HG03025 (cell line): ENCODE measurements around the gene DNAJC13.
A peak's percentile ranks its signal among the peaks of the same experiment; 100 is the strongest.
"Not testable (repeated sequence)": the region's sequence is repeated elsewhere in the genome, so short reads cannot be mapped to it uniquely, and the experiment has no call there.

Source experiments
- ATAC-seq: cut with Tn5 transposase; IDR thresholded peaks from one replicate; pipeline ENCODE4 v1.9.1; 2021; ENCODE audit warnings: mild to moderate bottlenecking, moderate library complexity; ENCODE audit not compliant: unreplicated experiment, low FRiP score

Gene DNAJC13

DNA sequence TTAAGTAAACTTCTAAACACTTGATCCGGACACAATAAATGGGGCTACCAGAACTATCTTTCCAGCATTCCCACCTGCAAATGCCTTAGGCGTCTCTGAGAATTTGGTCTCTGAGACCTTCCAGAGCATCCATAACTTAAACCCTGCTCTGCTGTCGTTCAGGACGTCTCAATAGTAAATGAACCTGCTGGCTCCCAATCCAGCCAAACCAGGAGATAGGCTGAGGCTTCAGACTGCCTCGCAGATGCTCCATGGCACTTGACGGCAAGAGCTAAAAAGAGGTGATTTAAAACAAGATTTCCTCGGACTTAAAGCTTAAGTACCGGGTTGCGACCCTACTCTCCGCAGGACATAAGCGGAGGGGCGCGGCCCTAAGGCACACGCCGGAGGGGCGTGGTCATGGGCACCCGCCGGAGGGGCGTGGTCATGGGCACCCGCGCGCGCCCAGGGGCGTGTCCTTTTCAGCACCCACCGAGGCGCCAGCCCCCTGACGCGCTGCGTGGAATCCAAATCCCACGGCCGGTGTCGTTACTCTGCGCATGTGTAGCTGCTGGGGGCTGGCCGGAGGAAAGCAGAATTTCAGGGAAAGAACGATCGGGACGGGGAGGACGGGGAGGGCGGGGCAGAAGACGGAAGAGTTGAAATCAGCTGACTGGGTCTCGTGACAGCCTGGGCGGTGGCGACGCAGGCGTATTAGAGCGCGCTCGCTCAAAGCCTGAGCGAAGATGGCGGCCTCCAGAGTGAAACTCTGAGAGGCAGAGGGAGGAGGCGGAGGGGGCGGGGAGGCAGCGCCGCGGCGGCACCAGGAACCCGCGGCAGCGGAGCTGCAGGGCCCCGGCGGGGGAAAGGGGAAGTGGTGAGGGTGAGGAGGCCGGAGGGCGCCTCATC is at the start of gene DNAJC13:
TSS of gene DNAJC13 (plus strand) at position 696 of the 888 bp plus-strand sequence. CDS start 17,049 bp downstream, outside the sequence.
- peak; percentile 83 for ATAC-seq

DNA sequence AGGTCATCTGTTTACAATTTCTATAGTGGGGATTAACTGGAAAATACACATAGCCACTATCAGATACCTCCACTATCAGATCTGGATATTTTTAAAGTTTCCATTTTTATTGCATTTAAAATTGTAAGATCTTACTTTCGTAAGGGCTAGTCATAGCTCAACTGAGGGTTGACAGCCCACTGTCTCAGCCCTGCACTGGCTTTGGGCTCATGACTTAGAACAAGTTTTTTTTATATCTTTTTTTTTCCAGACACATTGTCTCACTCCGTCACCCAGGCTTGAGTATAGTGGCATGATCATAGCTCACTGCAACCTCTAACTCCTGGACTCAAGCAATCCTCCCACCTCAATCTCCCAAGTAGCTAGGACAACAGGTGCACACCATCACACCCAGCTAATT is 48.8 kb upstream of the DNAJC13 start:
- no peak for ATAC-seq

- no peak for ATAC-seq
Observed at GRCh38 chr3:132368962-132369361, 48.3 kb upstream of the DNAJC13 start.

- not testable (repeated sequence) for ATAC-seq
Observed at GRCh38 chr3:132376945-132377354, 40.4 kb upstream of the DNAJC13 start.

DNA sequence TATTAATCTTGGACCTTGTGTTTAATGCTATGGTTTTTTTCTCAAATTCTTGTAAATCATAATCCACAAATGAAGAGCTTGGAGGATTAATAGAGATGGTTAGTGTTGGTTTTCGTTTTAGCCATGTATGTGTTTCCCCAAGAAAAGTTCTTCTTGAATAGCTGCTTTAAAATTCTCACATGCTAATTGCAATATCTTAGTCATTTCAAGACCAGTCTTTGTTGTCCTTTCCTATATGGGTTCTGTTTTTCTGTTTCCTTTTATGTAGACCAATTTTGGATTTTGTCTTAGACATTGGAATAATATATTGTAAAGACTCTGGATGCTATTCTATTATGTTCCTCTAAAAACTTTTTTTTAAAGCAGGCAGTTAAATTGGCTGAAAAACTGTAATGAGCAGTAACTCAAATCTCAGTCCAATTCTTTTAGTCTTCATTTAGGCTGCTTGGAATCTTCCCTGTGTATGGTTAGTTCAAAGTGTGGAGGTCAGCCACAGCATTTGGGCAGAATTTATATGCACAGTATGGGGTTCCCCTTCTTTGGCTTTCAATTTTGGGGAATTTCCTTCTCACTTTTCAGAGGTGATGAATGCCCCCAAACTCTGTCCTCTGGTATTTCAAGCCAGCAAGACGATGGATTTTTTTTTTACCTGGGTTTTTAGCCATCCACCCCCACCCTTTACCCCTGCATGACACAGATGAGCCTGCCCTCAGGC is 39.1 kb upstream of the DNAJC13 start:
- ATAC-seq = no peak

DNA sequence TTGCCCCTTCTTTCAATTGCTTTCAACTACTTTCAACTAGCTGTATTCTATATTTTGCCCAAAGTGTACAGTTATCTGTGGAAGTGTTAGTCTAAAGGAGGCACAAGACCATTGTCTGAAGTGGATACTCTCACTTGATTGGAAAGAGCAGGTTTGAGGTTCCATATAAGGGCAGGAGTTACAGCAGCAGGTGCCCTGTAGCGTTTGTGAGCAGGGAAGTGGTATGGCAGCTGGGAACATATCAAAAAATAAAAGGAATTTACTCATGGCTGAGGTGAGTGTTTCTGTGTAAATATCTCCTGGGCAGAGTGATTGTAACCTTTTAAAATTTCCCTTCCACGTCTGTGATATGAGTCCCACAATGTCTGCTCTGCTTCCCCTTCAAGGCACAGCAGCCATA is 38.5 kb upstream of the DNAJC13 start:
- ATAC-seq = no peak

DNA sequence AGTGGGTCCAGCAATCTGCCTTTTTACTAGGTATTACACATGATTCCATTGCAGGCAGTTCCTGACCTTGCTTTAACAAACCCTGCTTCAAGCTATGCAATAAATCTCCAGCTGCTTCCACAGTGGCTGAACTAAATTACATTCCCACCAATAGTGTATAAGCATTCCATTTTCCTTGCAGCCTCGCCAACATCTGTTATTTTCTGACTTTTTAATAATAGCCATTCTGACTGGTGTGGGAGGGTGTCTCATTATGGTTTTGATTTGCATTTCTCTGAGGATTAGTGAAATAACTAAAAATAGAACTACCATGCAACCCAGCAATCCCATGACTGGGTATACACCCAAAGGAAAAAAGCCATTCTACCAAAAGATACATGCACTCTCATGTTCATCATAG is 36.4 kb upstream of the DNAJC13 start:
- ATAC-seq = no peak

GRCh38 chr3:132381348-132381944 is 35.9 kb upstream of the DNAJC13 start:
- no peak for ATAC-seq

DNA sequence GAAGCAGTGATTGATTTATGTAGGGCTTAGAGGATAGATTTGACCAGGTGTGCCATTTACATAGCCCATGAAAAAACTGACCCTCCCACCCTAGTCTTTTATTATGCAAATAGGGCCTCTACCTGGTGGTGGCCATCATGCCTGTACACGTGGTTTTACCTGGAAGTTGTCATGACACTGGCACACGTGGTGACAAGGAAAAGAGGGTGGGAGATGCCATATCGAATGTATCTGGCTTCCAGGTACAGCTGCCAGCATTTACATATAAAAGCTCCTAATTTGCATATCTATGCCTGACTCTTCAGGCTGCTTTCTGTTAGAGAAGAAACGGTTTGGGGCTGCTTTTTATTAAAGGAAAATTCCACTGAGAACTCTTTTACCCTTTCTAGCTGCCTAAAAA is 35.0 kb upstream of the DNAJC13 start:
- ATAC-seq = no peak

GRCh38 chr3:132382688-132383194 is 34.6 kb upstream of the DNAJC13 start:
- ATAC-seq = no peak

DNA sequence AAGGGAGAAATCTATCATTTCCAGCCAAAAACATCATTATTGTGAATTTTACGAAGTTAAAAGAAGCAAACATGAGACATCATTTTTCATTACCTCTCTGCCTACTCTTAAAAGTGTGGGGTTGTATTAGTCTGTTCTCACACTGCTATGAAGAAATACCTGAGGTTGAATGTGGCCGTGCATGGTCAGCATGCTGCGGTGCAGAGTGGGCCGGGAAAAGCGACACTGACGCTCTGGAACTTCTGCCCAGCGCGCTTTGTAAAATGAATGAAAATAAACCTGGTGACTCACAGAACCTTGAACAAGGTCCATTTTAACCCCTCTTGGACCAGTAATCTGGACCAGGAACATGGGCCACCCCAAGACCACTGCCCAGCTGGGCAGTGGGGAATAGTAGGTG is 31.0 kb upstream of the DNAJC13 start:
- ATAC-seq = no peak

- ATAC-seq = not testable (repeated sequence)
Observed at GRCh38 chr3:132392675-132393074, 24.6 kb upstream of the DNAJC13 start.

DNA sequence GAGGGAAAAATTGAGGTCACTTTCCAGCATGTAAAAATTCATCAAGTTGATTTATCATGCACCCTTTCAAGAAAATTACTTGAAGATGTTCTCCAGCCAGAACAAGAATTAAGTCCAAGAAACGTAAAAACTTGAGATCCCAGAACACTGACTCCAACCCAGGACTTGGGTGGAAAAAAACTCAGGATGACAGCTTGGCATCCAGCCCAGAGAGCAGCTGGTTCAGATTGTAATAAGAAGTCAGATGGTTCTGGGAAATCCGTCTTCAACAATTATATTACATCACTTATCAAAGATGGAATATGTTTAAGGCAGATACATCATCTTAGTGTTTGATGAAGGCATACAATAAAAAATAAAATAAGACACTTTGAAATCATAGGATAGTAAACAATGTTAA is 23.0 kb upstream of the DNAJC13 start:
- ATAC-seq = no peak

DNA sequence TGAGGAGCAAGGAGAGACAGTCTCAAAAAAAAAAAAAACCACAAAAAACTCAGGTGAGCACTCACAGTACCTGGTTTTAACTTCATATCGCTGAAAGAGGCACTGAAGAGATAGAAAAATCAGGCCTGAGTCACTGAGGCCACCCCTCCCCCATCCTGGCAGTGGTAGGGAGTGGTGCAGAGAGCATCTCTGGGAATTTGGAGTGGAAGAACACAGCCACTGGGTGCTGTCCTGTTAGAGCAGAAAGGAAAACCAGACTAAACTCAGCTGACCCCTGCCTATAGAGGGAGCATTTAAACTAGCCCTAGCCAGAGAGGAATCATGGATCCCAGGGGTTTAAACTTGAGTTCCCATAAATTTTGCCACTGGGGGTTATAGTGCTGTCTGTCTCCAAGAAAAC is 22.2 kb upstream of the DNAJC13 start:
- no peak for ATAC-seq

DNA sequence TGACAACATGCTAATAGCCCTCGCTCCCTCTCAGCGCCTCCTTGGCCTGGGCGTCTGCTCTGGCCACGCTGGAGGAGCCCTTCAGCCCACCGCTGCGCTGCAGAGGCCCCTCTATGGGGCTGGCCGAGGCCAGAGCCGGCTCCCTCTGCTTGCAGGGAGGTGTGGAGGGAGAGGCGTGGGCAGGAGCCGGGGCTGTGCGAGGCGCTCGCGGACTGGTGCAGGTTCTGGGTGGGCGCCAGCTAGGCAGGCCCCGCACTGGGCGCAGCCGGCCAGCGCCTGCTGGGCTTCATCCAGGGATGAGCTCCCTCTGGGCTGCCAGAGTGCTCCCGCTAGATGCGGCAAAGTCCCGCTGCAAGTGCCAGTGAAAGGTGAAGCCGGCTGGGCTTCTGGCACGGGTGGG is 21.0 kb upstream of the DNAJC13 start:
- no peak for ATAC-seq

DNA sequence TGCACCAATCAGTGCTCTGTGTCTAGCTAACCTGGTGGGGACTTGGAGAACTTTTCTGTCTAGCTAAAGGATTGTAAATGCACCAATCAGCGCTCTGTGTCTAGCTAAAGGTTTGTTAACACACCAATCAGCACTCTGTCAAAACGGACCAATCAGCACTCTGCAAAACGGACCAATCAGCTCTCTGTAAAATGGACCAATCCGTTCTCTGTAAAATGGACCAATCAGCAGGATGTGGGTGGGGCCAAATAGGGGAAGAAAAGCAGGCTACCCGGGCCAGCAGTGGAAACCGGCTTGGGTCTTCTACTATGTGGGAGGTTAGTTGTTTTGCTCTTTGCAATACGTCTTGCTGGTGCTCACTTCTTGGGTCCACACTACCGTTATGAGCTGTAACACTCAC is 20.5 kb upstream of the DNAJC13 start:
- ATAC-seq = not testable (repeated sequence)

- ATAC-seq = no peak
Observed at GRCh38 chr3:132399054-132399929, 18.0 kb upstream of the DNAJC13 start.

DNA sequence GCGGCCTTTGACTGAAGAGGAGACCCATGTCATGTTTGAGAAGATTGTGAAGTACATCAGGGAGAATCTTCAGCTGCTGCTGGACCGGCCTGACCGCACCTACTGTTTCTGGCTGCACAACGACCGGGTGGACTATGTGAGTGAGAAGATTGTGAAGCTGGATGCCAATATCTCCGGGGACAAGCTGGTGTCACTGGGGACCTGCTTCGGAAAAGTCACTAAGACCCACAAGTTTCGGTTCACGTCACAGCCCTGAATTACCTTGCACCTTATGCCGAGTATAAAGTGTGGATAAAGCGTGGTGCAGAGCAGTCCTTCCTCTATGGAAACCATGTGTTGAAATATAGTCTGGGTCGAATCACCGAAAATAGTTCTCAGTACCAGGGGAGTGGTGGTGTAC is 16.0 kb upstream of the DNAJC13 start:
- no peak for ATAC-seq

DNA sequence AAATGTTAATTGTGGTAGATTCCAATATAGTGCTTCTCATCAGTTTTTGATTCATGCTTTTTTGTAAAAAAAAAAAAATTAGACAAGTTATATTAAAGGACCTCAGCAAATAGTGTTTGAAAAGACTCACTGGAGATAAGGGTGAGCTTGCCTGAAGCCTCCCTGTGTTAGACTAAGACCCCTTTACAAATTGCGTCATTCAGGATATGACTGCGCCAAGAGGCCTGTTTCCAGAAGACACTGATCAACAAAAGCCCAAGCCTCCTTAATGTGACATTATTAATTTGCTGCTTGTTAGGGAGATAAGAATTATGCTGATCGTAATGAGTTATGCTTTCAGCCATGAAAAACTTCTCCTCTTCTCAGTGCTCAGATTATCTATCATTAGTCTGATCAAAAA is 13.0 kb upstream of the DNAJC13 start:
- ATAC-seq = no peak

- no peak for ATAC-seq
Observed at GRCh38 chr3:132405188-132405587, 12.1 kb upstream of the DNAJC13 start.
